Left renal cortex interstitium (tissue), 4 donors: ENCODE measurements around the gene ACIN1. TPM values are rescaled to one million over a fixed set of nuclear protein-coding genes. Genes with fewer than 3 reads are reported as not detected.

Experiments
- DNase-seq, 4 donors: peaks; one replicate each; pipeline ENCODE4 v3.0.0-alpha.2; 2013; ENCODE audit warnings: low read depth in 4 of 4, low spot score in 2 of 4, missing footprints in 1 of 4
- polyA plus RNA-seq, 4 donors: library from polyadenylated mRNA; unstranded; fragments of 120-200 nt; gene quantifications; one replicate each; pipeline ENCODE4 v1.2.1, GENCODE V29; 2013; ENCODE audit not compliant: insufficient read length in 4 of 4

ACIN1 gene
- polyA plus RNA-seq, 4 donors = 172 to 364 (median 273) TPM

GRCh38 chr14:23089498-23090253 is 5.3 kb downstream of the ACIN1 start:
- no peak for DNase-seq

- DNase-seq = no peak
Measured at GRCh38 chr14:23086565-23086964, 8.4 kb downstream of the ACIN1 start.

DNA sequence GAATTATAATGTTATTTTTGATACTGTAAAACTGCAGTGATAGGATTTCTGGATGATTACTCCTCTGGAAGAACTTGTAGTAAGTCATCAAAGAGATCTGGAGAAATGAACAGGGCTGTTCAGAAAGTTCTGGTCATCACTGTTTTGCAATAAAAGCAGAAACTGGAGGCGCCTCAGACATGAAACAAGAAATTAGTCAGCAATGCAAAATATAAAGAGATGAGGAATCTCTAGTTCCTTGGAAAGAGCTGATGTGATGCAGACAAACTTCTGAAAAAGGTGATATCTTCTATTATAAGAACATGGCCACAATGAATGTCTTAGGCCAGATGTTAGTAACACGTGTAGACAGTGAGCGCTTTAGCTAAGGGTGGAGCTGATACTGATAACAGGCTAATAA is 9.5 kb downstream of the ACIN1 start:
- no peak for DNase-seq

- DNase-seq = no peak
Measured at GRCh38 chr14:23080474-23080873, 14.5 kb downstream of the ACIN1 start.

- no peak for DNase-seq
Measured at GRCh38 chr14:23079716-23080115, 15.2 kb downstream of the ACIN1 start.

GRCh38 chr14:23078692-23079116 is 16.2 kb downstream of the ACIN1 start:
- DNase-seq = no peak

GRCh38 chr14:23077962-23078361 is 17.0 kb downstream of the ACIN1 start:
- DNase-seq = no peak

DNA sequence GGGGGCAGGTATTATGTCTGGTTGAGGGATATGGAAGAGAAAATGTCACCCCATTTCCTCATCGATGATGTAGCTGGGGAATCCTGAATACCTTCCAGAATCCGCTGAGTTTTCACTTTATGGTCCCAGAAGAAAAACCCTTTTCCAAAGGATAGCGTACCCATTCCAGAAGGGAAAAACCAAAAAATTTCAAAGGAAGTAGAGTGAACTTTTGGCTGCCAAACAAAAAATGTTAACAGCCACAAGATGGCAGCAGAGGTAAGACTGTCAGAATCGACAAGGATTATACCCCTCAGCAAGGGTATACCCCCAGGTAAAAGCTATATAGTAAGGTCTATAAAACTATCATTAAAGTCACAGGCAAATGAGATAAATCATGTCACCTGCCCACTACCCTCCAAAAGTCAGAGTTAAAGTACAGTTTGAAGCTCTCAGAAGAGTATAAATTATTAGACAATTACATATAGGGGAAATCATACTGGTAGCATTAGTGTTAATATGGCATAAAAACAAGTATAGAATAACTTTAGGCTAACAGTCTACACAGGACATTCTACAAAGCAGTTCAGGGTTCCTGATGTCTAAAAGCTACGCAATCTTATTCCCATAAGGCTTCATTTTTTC is 18.0 kb downstream of the ACIN1 start:
- no peak for DNase-seq

GRCh38 chr14:23074906-23075305 is 20.0 kb downstream of the ACIN1 start:
- no peak for DNase-seq

DNA sequence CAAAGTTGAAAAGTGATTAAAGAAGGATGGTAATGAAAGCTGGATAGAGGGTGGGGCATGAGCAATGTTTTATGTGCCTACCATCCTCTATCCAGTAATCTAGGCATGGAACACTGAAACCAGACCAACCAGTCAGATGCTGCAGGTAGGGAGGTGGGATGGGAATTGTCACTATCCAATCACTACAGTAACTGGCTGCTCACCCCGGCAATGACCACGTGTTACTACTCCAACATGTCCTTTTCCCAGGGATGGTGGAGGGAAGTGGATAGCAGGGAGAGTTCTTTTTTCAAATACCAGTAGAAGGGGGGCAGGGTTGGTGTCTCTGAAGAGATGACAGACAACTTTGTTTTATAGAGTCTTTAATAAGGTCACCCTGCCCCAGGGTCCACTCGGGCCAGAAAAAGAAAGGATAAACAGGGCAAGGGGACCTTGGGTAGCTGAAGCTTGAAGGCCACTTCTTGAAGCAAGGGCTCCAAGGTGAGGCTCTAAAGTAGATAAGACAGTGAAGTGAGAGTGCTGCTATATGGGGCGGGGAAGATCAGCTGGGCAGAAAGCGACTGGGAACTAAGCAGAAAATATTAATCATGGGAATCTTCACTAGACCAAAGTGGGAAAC is 22.9 kb downstream of the ACIN1 start:
- DNase-seq = no peak

DNA sequence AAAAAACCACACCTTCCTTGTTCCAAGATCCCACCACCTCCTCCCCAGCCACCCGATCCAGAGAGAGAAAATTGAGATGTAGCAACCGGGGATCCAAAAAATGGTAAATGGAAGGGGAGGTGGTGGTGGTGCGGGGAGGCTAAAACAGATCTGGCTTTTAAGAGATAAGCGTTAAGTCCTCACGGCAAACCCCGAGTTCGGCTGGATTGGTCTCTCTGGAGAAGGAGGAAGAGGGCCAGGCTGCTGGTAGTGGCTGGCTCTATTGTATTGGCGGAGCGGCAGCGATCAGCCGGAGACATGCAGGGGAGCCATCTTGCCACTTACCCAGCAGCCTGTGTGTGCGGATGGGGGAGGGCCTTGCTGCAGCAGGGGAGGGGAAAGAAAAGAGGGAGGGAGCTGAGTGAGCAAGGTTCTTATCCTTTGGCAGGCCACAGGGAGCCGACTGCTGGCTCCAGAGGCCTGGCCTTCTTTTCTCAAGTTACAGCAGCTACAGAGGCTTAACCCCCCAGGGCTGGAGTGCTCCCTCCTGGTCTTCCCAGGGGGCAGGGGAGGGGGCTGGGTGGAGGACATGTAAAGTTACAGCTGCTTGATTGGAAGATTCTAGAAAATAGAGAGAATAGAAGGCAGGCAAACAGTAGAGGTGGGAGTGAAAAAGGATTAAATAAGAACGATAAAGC is 23.6 kb downstream of the ACIN1 start:
- DNase-seq = peak in 2 of 4 donors; percentile 77 to 88

DNA sequence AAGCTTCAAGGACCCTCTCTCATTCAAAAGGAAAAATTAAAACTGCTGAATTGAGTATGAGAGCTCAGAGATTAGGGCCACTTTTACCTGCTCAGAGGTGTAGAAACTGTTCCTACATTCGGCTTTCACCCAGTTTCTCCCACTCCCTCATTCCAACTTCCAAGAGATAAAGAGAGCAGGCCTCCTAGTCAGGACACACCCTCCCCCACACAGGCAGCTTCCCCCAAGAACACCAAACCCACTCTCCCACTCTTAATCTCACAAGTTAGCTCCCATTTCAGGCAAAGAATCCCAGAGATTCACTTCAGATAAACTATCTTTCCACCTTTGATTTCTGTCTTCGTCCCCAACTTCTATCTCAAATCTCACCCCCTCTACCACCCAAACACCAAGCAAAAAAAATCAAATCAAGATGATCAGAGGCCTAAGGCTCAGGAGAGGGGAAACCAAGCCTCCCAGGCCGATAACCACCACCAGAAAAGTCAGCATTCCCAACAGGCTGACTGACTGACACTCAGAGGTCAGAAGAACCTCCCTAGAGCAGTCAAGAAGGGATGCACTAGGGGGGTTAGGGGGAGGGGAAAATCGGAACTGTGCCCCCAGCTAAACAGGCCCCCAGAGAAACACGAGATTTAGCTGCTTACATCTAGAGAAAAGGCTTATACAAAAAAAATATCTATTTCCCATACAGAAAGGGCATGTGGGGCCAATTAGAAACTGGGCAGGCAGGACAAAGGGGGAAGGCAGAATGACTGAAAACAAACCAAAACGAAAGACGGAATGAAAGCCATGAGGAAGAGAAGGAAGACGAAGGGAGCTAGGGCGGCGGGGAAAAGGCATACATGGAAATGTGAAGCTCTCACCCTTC is 24.4 kb downstream of the ACIN1 start:
- DNase-seq = no peak

DNA sequence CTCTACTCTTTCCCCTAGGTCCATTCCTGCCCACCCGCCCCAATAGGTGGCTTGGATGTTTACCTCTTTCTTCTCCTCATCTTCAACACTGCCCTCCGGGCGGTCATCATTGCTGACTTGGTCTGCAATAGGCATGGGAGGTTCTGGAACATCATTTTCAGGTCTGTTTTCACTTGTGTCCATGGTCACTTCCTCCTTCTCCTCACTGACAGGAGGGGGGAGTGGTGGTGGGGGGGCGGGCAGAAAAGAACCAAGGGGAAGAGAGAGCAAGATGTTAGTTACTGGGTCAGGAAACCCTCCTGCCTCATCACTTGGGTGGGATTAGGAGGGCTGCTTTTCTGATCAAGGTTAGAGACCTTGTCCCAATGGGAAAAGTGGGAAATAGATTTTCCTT is 25.5 kb downstream of the ACIN1 start:
- DNase-seq = no peak

- DNase-seq = peak; percentile 74 to 93 (median 76)
Measured at GRCh38 chr14:23068789-23069412, 26.0 kb downstream of the ACIN1 start.

DNA sequence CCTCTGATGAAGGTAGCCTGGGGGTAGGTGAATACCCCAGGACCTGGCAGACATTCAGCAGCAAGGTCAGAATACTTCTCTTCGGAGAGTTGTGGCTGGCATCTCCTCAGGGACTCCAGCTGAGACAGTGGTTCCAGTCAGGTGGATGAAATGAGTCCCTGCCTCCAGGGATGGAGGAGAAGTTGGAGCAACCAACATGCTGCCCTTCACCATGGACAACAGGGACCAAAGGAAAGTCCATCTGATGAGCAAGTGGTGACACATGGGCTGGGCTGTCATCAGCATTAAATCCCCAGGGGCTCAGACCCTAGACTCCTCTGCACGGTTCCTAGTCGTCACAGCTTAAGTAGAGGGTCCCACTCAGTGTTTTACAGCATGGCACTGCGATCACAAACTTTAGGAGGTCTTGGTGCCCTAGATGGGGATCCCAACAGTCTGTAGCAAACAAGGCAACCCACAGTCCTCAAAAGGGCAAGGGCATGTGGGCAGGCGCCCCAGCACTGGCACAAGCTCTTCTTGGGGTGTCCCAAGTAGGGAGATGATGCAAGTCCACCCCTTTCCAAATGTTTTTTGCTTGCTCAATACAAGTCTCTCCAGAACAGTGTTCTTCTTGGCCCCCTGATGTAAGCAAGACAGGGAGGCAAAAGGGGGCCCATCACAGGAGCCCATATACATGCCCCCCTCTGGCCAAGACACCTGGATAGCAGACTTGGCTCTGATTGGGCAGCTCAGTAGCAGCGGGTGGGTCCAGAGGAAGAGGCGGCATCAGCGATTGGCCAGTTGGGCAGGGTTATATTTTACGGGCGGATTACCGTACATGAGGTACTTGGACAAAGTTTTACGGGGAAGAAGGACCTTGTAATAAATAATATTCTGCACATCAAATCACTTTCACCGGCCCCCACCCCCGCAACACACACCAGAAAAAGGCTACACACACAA is 26.8 kb downstream of the ACIN1 start:
- no peak for DNase-seq

- no peak for DNase-seq
Measured at GRCh38 chr14:23066855-23067744, 27.8 kb downstream of the ACIN1 start.

- DNase-seq = no peak
Measured at GRCh38 chr14:23066368-23066767, 28.6 kb downstream of the ACIN1 start.

GRCh38 chr14:23063601-23064000 is 31.3 kb downstream of the ACIN1 start:
- no peak for DNase-seq
